Fibroblast of the conjunctiva (primary cell): Measurements from ENCODE around the gene IDI2.
"Not testable (repeated sequence)": the region's sequence is repeated elsewhere in the genome, so short reads cannot be mapped to it uniquely, and the experiment has no call there.

ENCODE experiments used
- DNase-seq: peaks from one replicate; pipeline ENCODE4 v3.0.0-alpha.2; 2010; ENCODE audit warnings: low read depth

Gene IDI2

GRCh38 chr10:1025683-1026082 lies at the start of gene IDI2:
IDI2 (minus strand) TSS chr10:1025859; CDS start chr10:1024723, 1,136 bp downstream.
- no peak for DNase-seq

- no peak for DNase-seq
Observed at GRCh38 chr10:1074748-1075308, 49.2 kb upstream of the IDI2 start.

DNA sequence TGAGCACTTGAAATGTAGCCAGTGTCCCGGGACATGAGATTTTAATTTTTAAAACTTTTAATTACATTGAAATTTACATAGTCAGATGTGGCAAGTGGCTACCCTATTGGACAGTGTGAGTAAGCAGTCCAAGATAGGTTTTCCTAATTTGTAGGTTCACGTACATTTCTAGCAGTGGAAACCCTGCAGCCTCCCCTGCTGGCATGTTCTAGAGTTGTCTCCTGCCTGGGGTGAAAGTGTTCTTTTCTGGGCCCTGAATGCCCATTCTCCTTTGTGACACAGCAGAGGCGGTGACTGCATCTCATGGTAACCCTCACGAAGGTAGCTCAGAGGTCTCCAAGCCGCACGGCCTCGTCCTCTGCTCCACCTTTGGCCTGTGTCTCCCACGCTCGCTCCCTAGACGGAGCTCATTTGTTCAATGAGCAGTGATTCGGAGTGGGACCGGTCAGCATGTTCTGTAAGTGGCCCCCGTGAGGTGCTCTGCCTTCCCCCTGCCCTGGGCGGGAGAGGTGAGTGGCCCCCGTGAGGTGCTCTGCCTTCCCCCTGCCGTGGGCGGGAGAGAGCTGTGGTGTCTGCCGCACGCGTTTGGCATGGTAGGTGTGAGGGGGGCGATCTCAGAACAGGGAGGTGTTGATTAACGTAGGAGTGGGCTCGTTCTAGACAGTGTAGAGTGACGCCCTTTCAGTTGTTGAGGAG lies 48.5 kb upstream of the IDI2 start:
- no peak for DNase-seq

DNA sequence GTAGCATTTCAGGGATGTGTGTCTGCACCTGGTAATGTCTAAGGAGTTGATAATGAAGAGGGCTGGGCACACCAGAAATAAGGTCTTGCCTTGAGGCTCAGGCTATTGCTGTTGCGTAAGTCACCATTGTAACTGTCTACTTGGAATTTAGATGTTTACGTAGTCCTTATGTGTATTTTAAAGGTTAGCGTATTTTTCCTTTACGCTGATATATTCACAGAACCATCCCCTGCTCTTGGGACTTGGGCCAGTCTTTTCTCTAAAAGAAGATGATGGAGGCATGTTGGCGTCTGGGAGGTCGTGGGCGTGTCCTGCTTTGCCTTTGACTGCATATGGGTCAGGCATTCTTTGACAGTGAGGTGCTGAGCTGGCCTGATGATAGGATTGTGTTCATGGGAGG lies 45.3 kb upstream of the IDI2 start:
- no peak for DNase-seq

- DNase-seq: no peak
Observed at GRCh38 chr10:1068380-1069361, 43.0 kb upstream of the IDI2 start.

DNA sequence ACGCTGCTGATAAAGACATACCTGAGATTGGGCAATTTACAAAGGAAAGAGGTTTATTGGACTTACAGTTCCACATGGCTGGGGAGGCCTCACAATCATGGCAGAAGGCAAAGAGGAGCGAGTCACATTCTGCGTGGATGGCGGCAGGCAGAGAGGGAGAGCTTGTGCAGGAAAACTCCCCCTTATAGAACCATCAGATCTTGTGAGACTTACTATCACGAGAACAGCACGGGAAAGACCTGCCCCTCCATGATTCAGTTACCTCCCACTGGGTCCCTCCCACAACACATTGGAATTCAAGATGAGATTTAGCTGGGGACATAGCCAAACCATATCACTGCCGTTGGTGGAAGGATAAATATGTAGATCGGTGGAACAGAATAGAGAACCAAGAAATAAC lies 41.1 kb upstream of the IDI2 start:
- DNase-seq: not testable (repeated sequence)

- DNase-seq: no peak
Observed at GRCh38 chr10:1064964-1065247, 39.2 kb upstream of the IDI2 start.

GRCh38 chr10:1063232-1063865 lies 37.7 kb upstream of the IDI2 start:
- no peak for DNase-seq

GRCh38 chr10:1061930-1062774 lies 36.5 kb upstream of the IDI2 start:
- no peak for DNase-seq

DNA sequence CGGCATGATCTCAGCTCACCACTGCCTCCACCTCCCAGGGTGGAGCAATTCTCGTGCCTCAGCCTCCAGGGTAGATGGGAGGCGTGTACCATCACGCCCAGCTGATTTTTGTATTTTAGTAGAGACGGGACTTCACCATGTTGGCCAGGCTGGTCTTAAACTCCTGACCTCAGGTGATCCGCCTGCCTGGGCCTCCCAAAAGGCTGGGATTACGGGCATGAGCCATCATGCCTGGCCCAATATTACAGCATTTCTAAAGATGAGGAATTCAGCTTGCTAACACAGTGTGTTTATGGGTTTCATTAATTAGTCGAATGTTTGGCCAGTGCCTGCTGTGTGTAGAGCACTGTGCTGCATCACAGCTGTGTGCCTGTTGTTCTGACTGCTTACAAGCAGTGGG lies 34.2 kb upstream of the IDI2 start:
- DNase-seq: no peak

- no peak for DNase-seq
Observed at GRCh38 chr10:1058017-1058416, 32.4 kb upstream of the IDI2 start.

GRCh38 chr10:1057106-1057657 lies 31.5 kb upstream of the IDI2 start:
- DNase-seq: no peak

GRCh38 chr10:1056326-1057105 lies 30.9 kb upstream of the IDI2 start, which contains the start of gene WDR37:
WDR37 (plus strand) TSS chr10:1056385; CDS start chr10:1072156, 15,771 bp downstream.
- DNase-seq: peak; percentile 60

DNA sequence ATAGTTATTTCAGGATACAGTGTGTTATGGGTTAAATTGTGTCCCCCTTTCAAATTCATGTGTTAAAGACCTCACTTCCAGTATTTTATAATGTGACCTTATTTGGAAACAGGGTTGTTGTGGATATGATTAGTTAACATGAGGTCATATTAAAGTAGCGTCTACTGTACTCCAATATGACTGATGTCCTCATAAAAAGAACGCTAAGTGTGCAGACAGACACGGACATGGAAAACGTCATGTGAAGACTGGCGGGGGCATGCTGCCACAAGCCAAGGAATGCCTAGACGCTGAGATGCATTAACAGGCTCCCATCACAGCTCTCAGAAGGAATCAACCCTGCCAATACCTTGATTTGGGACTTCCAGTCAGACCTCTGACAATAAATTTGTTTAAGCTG lies 29.0 kb upstream of the IDI2 start:
- DNase-seq: no peak

- DNase-seq: no peak
Observed at GRCh38 chr10:1050554-1050953, 24.9 kb upstream of the IDI2 start.

DNA sequence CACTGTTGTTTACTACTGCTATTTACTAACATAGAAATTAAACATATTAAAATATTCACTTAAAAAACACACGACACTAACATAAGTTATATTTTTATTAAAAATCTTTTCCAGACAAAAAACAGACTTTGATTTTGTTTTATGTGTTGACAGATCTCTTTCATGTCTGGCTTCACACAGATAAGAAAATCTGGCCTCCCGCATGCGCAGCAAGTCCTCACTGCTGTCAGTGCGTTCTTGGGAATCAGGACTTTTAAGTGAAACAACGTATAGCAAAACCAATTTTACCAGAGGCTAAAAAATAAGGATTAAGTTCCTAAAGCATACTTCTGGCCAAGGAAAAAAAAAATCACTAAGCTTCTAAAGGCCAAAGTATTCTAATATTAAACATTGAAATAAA lies 24.5 kb upstream of the IDI2 start:
- DNase-seq: no peak

DNA sequence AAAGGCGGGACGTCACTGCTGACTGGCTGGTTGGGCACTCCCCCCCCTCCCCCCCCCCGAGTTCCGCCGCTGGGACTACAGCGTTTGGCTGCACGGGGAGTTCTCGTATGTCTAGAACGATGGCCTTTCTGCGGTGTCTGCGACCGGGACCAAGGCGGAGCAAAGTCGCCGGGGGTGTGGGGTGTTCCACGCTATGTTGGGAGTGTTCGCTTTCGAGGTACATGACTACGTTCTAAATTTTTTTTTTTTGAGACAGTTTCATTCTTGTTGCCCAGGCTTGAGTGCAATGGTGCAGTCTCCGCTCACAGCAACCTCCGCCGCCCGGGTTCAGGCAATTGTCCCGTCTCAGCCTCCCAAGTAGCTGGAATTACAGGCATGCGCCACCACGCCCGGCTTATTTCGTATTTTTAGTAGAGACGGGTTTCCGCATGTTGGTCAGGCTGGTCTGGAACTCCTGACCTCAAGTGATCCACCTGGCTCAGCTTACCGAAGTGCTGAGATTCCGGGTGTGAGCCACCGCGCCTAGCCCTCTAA lies 23.8 kb upstream of the IDI2 start:
- DNase-seq: peak; percentile 10

DNA sequence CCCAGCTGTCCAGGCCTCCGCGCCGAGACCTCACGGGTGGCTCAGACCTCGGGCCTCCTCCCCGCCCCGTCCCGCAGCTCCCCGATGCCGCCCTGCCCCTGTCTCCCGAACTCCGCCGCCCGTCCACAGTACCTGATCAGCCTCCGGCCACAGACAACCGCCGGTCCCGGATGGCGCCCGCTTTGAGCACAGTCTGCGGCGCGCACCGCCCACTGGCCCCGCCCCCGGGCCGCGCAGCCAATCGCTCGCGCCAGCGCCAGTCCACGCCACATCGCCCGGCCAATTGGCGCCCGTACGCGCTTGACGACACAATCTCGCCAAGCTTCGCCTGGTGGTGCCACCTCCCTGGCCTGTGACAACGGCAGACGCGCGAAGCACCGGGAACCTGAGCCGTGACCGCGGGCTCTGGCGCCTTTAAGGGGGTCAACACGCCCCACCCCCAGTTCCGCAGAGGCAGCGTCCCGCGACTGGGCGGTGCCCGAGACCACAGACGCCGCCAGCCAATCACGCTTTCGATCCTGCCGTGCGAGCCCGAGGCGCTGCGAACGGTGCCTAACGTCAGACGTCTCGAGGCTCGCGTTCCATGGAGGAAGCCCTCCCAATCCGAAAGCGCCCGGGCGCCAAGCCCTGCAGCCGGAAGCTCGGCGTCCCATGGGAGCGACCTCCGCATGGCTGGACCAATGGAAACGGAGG lies 23.2 kb upstream of the IDI2 start, which contains the start of gene IDI1:
Gene IDI1 (minus strand): TSS at position 388 of the 693 bp plus-strand sequence. CDS start 116 bp downstream, at position 272.
- peak; percentile 99 for DNase-seq

DNA sequence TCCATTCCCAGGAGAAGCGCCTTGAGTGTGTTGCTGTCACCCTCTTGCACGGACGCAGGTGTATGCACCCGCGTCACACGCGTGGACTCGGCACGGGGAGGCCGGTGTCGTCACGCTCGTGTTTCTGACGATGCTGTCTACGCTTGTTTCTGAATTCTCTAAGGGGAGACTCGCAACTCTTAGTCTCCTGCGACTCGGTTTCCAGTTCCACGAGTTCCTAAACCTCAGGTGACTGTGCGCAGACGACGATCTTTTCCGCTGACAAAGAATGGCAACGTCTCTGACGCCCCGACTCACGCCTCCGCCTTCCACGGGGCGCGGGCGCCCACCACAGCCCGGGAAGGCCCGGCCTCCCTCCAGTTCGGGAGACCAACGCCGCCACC lies 22.7 kb upstream of the IDI2 start:
- DNase-seq: no peak
